HG03066 (cell line): ENCODE measurements around the gene SEPTIN12.

ENCODE experiments used
- ATAC-seq: cut with Tn5 transposase; IDR thresholded peaks from one replicate; pipeline ENCODE4 v1.9.1; 2021; ENCODE audit warnings: low read depth; ENCODE audit not compliant: unreplicated experiment

SEPTIN12 gene

DNA sequence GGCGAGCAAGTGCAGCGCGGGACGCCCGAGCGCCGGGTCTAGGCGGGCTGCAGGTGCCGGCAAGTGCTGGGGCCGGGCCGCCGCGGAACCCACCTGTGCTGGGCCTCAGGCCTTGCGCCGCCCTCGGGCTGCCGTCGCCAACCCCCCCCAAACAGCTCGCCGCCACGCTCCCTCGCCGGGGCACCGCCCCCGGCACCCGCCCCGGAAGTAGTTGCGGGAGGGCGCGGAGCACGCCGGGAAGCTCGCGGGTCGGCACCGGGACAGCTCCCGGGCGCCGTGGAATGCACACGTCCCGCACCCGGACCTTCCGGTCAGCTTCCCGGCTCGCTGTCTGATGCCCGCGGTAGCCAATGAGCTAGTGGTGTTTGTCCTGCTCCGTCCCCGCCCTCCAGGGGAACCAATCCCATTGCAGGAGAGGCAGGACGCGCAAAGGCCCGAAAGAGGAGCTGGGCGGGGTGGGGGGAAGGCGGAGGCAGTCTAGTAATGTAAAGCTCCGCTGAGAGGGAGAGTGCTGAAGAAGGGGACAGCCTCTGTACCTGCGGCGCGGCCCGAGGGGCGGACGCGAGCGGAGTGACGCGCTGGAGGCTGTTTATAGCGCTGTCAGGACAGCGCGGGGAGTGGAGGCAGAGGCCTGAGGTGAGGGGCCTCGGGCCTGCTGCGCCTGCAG lies 53.9 kb downstream of the SEPTIN12 start, which contains the start of the genes ANKS3 and DNAAF8:
Gene ANKS3, minus strand, starts transcription at position 209 of the 667 bp plus-strand sequence. CDS start 4,122 bp downstream, outside the sequence.
Gene DNAAF8, plus strand, starts transcription at position 475 of the 667 bp plus-strand sequence. CDS start 1,978 bp downstream, outside the sequence.
- ATAC-seq = peak; percentile 72

DNA sequence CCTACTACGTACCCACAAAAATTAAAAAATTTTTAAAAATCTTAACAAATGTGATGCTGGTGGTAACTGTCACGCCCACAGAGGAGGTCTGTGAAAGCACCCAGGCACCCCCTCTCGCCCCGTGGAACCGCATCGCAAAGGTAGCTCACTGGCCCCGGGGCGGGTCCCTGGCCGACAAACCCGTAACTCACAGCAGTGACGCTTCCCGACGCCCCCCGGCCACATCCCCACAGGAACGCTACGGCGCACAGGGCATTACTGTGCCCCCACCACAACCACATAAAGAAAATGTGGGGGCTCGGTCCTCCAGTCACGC lies 54.4 kb downstream of the SEPTIN12 start:
- ATAC-seq = peak; percentile 3

DNA sequence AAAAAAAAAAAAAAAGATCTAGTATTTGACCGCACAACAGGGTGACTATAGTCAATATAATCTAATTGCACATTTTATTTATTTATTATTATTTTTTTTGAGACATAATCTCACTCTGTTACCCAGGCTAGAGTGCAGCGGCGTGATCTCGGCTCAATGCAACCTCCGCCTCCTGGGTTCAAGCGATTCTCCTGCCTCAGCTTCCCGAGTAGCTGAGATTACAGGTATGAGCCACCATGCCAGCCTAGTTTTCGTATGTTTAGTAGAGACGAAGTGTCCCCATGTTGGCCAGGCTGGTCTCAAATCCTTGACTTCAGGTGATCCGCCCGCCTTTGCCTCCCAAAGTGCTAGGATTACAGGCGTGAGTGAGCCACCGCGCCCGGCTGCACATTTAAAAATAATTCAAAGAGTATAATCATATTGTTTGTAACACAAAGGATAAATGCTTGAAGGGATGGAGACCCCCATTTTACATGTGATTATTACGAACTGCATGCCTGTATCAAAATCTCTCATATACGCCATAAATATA lies 54.9 kb downstream of the SEPTIN12 start:
- ATAC-seq = no peak

DNA sequence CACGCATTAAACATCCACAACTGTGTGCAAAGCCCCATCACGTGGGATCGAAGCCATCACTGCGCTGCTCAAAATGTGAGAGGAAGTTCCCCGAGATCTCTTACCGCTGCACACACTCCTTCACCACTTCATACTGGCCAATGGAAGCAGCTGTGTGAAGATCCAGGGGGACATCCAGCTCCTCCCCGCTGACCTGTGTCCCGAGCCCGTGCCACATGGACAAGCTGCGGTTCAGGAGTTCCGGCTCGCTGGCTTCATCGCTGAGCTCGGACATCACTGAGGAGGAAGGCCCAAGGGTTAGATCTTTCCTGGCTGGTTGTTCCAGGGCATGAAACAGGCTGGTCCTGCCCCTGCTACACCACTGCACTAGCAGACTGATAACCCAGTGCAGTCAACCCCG lies 58.3 kb downstream of the SEPTIN12 start:
- ATAC-seq = no peak

DNA sequence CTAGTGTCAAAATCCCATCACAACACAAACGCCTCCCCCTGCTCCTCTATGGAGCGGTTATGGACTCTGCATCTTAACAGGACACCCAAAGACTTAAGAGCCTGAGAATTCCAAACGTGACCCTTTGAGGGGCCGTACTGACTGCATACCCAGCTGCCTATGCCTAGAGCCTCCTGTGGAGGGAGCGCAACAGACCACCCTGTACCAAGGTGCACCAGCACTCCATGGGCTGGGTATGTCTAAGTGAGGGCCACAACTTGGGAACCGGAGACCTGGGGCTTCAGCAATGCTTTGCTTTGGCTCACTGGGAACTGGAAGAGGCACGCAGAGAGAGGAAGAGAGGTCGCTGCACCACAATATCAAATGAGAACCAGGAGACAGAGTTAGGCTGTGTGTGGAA lies 59.5 kb downstream of the SEPTIN12 start:
- no peak for ATAC-seq
